Osteoblast (primary cell): Measurements from ENCODE around the gene ARFGAP2. TPM values are rescaled to one million over a fixed set of nuclear protein-coding genes. Genes with fewer than 3 reads are reported as not detected.

Experiments used
- DNase-seq: peaks from one replicate; pipeline ENCODE4 v3.0.0; 2011; ENCODE audit warnings: low spot score, mixed read lengths; ENCODE audit not compliant: insufficient read length; ENCODE audit errors: missing footprints
- H2AFZ ChIP-seq: 2 replicates; pipeline ENCODE4 v1.6.0; 2011; ENCODE audit warnings: mild to moderate bottlenecking, low read length
- H3K27ac ChIP-seq: 2 replicates; pipeline ENCODE4 v1.5.1; 2011; ENCODE audit warnings: mild to moderate bottlenecking, low read depth, low read length, moderate library complexity
- H3K27me3 ChIP-seq: 2 replicates; pipeline ENCODE4 v1.6.0; 2012; ENCODE audit warnings: mild to moderate bottlenecking, control low read depth, inconsistent platforms, low read length, moderate library complexity; ENCODE audit not compliant: insufficient read depth
- H3K36me3 ChIP-seq: 2 replicates; pipeline ENCODE4 v1.5.1; 2011; ENCODE audit warnings: mild to moderate bottlenecking, low read length, control low read depth, moderate library complexity; ENCODE audit not compliant: insufficient read depth
- H3K4me1 ChIP-seq: 2 replicates; pipeline ENCODE4 v1.5.1; 2011; ENCODE audit warnings: mild to moderate bottlenecking, low read length, control low read depth, moderate library complexity; ENCODE audit not compliant: insufficient read depth
- H3K4me2 ChIP-seq: 2 replicates; pipeline ENCODE4 v1.6.0; 2011; ENCODE audit warnings: mild to moderate bottlenecking, low read length; ENCODE audit not compliant: insufficient read depth
- H3K4me3 ChIP-seq: fragments of 200-600 bp; sonication (generic); 3 replicates; pipeline ENCODE4 v1.5.1; 2012; ENCODE audit warnings: mild to moderate bottlenecking, low read length, inconsistent platforms; ENCODE audit not compliant: insufficient read depth
- H3K79me2 ChIP-seq: 2 replicates; pipeline ENCODE4 v1.6.0; 2012; ENCODE audit warnings: mild to moderate bottlenecking, low read length, control low read depth, inconsistent platforms; ENCODE audit not compliant: insufficient read depth
- H3K9me3 ChIP-seq: 2 replicates; pipeline ENCODE4 v1.5.1; 2011; ENCODE audit warnings: low read depth, low read length, control low read depth
- H4K20me1 ChIP-seq: 2 replicates; pipeline ENCODE4 v1.6.0; 2012; ENCODE audit warnings: mild to moderate bottlenecking, low read length, control low read depth; ENCODE audit not compliant: insufficient read depth
- CTCF ChIP-seq: IDR thresholded peaks from 2 replicates; pipeline ENCODE4 v1.5.1; 2011; ENCODE audit warnings: mild to moderate bottlenecking, low read depth, low read length, moderate library complexity; ENCODE audit errors: extremely low read depth
- total RNA-seq: library from RNA; depleted of rRNA; stranded (reverse); fragments of >200 nt; gene quantifications from 2 replicates; pipeline ENCODE4 v1.2.3, GENCODE V29; 2012

ARFGAP2 gene
- total RNA-seq, 1 donor: 139 TPM

- Histone ChIP-seq H3K27me3 (no peaks in the 10 kb centered on the region), H3K4me1 (no peaks in the 10 kb centered on the region), H3K4me3 (no peak overlapping the region), H3K4me2 (no peak overlapping the region), H4K20me1 (no peaks in the 10 kb centered on the region), H3K79me2 (no peaks in the 10 kb centered on the region), H3K27ac (no peak overlapping the region), H3K36me3 (no peaks in the 10 kb centered on the region), H3K9me3 (no peaks in the 10 kb centered on the region), H2AFZ (no peak overlapping the region)
- TF ChIP-seq CTCF: no peak
- no peak for DNase-seq
These were observed 32.1 kb downstream of the ARFGAP2 start for GRCh38 chr11:47144541-47144940.

GRCh38 chr11:47143322-47143721 lies 33.4 kb downstream of the ARFGAP2 start:
- Histone ChIP-seq H3K27me3 (no peaks in the 10 kb centered on the region), H2AFZ (no peak overlapping the region), H3K79me2 (no peaks in the 10 kb centered on the region), H3K4me3 (no peak overlapping the region), H3K9me3 (no peaks in the 10 kb centered on the region), H3K4me2 (no peak overlapping the region), H3K36me3 (no peaks in the 10 kb centered on the region), H4K20me1 (no peaks in the 10 kb centered on the region), H3K27ac (no peak overlapping the region), H3K4me1 (no peaks in the 10 kb centered on the region)
- no peak for DNase-seq
- TF ChIP-seq CTCF: no peak

- H3K27me3 ChIP-seq: no peaks in the 10 kb centered on the region
- peaks cover 5% of the 10 kb centered on the region for H4K20me1 ChIP-seq
- no peaks in the 10 kb centered on the region for H3K79me2 ChIP-seq
- H3K36me3 ChIP-seq: no peaks in the 10 kb centered on the region
- no peak overlapping the region for H3K4me3 ChIP-seq
- H3K4me1 ChIP-seq: peaks cover 16% of the 10 kb centered on the region
- H3K9me3 ChIP-seq: no peaks in the 10 kb centered on the region
- no peak overlapping the region for H2AFZ ChIP-seq
- no peak overlapping the region for H3K27ac ChIP-seq
- no peak for DNase-seq
- no peak overlapping the region for H3K4me2 ChIP-seq
- TF ChIP-seq CTCF: no peak
These were observed 36.8 kb downstream of the ARFGAP2 start for GRCh38 chr11:47139878-47140277.

GRCh38 chr11:47137476-47137875 lies 39.2 kb downstream of the ARFGAP2 start:
- Histone ChIP-seq H3K4me1 (peaks cover 16% of the 10 kb centered on the region), H3K27me3 (no peaks in the 10 kb centered on the region), H4K20me1 (peaks cover 19% of the 10 kb centered on the region), H2AFZ (no peak overlapping the region), H3K27ac (no peak overlapping the region), H3K4me2 (no peak overlapping the region), H3K36me3 (no peaks in the 10 kb centered on the region), H3K79me2 (no peaks in the 10 kb centered on the region), H3K4me3 (no peak overlapping the region), H3K9me3 (no peaks in the 10 kb centered on the region)
- no peak for TF ChIP-seq CTCF
- no peak for DNase-seq
